HG03175 (cell line): ENCODE data around the gene GRIN2A.

Source experiments
- ATAC-seq: cut with Tn5 transposase; IDR thresholded peaks from one replicate; pipeline ENCODE4 v1.9.1; 2021; ENCODE audit warnings: mild to moderate bottlenecking, moderate library complexity; ENCODE audit not compliant: unreplicated experiment

Gene GRIN2A

DNA sequence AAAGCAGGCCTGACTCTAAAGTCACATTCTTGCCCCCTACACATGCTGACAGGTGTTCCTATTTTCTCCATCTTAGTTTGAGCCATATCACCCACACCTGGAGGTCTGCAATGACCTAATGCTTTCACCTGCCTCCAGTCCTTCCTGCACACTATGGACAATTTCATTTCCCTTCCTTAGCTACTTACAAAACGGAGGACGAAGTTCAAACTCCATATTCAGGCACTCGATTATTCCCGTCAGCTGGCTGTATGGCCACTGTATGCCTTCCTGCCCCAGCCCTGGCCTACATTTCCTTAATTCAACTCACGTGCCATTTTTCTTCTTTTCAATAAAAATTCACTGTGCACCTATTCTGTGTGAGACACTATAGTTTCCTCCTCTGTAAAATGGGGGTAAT is 44.9 kb downstream of the GRIN2A start:
- no peak for ATAC-seq

DNA sequence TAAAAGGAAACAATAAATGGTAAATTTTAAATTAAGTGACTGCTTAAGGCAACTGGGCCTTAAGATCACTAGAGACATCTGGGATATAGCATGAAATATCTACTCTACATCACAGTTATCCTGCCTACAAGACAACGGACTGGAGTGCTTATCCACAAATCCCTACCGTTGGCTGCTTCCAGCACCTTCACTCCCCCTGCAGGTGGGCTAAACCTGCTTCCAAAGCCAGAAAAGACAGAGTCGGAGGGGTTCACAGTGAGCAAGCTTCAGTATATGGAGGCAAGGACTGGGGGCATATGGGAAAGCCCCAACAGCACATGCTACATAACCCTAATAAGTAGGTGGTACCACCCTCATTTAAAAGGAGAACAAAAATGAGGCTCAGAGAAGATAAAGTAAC is 45.3 kb downstream of the GRIN2A start:
- no peak for ATAC-seq

DNA sequence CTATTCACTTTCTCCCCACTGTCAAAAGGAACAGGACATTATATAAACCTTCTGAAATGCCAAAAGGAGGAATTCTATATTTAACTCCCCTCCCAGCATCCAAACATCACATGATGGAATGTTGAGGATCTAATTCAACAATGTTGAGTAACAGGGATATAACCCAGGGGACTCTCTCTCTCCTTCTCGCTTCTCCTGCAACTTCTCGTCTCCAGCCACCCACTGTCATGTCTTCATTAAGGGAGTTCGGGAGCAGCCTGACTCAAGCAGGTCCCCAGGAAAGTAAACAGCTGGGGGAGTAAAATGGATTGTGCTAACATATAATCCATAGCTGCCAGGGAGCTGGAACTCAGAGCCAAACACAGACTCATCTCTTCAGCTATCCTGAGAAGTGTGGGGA is 51.7 kb downstream of the GRIN2A start:
- ATAC-seq, result no peak

DNA sequence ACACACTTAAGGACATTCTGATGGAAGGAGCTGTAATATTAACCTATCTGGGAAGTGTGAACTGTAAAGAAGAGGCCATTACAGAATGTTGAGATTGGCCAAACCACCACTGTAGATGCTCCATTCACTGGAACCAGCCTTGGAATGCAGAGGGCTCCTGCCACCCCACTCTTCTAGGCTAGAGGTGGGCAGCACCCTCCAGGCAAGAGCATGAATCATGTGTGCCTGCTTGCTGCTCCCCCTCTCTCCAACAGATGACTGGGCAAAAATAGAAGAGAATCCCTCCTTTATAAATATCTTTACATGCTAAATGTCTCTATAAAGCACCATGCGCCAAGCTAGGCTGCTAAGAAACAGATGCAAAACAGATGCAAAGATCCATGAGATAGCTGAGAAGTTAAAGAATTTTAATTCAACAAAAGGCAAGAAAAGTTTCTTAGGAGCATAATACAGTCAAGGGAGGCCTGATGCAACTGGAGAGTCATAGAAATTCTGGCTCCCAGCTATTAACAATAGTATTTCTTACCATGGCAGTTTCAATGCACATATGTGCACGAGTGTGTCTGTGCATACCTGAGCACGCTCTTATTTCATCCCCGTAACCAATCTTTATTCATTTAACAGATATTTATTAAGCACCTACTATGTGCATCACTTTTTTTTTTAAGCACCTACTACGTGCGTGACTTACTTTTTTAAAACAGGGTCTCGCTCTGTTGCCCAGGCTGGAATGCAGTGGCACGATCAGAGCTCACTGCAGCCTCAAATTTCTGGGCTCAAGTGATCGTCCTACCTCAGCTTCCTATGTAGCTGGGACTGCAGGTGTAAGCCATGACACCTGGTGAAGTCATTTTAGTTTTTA is 53.6 kb downstream of the GRIN2A start:
- no peak for ATAC-seq

DNA sequence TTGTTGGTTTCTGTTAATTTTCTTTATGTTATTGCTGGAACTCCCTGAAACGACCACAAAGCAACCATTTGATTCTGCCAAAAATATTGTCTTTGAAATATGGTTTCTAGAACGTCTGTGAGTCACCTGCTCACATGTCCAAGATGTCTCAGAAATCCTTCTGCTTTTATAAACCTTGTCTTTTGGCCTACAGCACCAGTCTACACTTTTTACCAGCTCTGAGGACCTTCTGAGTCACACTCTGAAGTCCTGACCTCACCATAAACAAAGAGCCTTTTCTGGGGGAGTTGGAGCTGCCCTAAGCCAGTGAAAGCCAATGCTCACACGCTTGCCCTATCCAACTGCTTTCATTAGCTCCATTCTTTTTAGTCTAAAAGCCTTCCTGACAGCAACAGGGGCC is 55.5 kb downstream of the GRIN2A start:
- ATAC-seq, result no peak

DNA sequence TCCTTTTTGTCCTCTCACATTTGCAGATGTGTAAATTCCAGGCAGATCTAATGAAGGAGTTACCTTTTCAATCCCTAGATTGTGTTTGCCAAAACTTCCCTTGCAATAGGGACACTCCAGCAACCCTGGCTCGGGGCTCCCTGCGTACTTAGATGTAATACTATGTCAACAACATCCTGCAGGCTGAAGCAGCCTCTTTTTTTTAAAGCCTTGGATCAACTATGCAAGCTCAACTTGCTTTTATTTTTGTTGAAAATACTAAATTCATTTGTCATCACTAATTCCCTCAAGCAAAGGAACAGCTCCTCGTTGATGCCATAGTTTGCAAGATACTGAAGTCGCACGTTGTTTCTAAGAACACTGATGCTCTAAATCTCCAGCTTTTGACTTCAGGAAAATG is 59.1 kb downstream of the GRIN2A start:
- no peak for ATAC-seq

DNA sequence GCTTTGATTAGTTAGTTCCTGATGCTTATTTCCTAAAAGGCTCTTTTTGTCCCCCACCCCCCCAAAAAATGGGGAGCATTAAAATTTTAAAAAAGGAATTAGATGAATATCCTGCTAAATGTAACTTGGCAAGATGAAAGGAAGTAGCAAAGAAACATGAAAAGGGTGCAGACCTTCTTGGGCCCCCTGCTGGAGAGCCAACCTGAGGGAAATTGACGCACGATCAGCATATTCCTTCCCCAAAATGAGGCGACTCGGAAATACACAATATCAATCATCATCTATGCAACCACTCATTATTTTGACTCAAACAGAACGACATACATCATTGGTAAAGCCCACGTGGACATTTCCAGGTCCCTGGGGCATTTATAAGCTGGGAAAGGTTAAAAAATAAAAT is 59.7 kb downstream of the GRIN2A start:
- no peak for ATAC-seq

DNA sequence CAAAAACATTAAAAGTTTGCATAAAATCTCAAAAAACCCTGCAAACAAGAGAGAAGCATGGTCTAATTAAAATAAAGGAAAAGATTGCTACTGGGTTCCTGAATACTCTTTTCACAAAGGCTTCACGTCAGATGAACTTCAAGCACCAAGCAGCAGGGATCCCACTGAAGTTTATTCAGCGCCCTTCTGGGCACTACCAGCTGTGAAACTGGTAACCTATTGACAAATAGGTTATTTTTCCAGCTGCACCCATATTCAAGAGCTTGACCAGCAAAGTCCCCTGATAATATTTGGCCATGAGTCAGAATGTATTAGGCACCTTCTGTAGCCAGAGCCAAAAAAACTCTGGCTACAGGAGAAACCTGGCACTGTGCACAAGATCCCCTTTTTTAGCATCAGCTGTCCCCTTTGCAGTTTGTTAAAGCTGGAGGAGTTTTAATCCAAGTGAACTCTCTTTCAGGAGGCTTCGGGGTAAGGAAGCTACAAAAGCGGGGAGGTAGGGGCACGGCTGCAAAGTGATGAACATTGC is 60.3 kb downstream of the GRIN2A start:
- no peak for ATAC-seq

DNA sequence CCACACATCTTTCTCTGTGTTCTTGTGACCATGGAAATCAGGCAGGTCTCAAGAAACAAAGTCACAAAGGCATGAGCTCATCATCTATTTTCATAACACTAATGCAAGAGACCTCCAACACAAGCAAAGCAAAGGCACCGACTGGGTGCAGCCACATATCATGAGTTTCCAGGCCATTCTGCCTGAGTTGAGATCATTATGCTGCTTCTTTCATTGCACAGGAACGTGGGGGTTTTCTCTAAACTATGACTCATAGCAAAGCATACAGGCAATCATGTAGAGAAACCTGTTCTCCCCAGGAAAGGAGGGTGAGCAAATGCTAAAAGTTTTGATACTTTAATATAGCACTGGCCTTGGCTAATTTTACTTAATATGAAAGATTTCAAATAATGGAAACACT is 60.7 kb downstream of the GRIN2A start:
- ATAC-seq, result no peak

DNA sequence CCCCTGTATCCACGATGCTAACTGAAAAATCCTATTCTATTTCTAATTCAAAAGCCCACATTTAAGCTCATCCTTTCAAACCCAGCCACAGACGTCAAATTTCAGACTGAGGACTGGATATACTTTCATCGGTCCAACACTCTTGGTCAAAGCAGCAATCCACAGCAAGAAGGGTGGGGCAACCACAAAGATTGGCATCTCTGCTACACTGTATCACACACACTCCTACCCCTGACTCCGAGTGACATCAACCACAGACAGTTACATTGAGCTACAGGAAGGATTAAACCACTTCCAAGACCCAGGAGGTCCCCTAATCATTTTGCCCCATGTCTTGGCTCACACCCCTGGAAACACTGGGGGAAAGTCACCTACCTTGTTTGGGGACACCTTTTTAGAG is 61.3 kb downstream of the GRIN2A start:
- ATAC-seq, result no peak

DNA sequence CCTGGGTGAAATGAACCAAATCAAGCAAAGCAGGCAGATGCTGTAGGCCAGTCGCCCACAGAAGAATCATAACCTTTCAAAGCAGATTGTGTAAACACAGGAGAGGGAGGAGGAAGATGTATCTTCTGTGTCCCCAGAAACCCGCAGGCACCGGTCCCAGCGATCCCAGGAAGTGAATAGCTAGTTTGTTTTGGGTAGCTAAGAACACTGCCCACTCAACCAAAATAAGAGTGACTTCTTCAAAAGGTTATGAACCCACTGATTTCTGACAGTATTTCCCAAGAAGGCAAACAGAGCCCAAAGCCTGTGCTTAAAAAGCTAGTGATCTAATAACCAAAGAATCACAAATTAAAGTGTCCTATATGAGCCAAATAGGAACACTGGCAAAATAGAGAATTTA is 67.8 kb downstream of the GRIN2A start:
- ATAC-seq, result no peak

DNA sequence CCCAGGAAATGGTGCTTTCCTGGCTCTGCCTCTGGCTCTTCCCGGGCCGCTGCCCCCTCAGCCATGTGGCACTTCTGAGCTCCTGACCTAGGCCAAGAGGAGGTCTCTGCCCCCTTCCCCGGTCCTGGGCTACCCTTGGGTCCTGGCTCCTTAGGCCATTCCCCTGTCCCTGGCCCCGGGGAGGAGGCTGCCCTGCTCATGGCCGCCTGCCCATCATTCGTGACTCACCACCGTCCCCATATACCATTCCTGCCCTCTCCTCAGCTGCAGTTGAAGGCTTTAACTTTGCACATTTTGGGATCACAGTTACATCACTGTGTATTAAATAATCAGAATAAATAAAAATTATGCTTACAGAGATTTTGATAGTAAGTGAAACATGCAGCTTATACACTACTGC is 69.0 kb downstream of the GRIN2A start:
- ATAC-seq, result no peak

DNA sequence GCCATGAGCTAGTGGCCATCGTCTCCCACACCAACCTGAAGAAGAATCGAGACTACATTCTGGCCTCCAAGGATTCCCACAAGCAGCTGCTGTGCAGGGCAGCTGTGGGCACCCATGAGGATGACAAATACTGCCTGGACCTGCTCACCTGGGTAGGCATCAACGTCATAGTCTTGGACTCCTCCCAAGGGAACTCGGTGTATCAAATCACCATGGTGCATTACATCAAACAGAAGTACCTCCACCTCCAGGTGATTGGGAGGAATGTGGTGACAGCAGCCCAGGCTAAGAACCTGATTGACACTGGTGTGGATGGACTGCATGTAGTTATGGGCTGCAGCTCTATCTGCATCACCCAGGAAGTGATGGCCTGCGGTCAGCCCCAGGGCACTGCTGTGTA is 70.2 kb downstream of the GRIN2A start:
- no peak for ATAC-seq

DNA sequence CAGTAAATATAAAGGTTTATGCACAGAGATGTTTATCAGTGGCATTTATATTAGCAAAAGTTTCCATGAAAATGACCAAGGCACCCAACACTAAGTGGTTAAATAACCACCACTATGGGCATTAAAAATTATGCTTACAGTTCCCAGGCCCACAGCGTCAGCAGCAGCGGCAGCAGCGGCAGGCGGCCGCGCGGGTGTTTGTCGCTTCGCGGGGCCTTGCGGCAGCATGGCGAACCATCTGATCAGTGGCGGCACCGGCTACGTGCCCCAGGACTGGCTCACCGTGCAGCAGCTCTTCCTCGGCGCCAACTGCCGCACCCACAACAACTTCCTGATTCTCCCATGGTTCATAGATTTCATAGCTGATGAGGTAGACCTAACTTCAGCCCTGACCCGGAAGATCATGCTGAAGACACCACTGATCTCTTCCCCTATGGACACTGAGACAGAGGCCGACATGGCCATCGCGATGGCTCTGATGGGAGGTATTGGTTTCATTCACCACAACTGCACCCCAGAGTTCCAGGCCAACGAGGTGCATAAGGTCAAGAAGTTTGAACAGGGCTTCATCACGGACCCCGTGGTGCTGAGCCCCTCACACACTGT is 71.0 kb downstream of the GRIN2A start:
- no peak for ATAC-seq

DNA sequence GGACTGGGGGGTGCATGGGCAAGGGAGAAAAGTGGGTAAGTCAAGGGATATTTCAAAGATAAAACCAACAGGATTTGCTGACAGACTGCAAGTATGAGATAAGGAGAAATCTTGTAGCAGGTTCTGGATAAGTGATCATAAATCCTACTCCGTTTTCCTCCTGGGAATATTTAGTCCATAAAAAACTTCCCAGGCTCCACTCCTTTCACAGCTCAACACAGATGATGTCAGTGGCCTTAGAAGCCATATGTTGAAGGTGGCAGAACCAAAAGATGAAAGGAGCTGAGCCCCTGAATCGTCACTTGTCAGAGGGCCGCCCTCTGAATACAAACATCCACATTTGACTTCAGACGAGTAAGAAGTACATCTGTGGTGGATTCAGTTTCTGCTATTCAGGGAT is 71.7 kb downstream of the GRIN2A start:
- no peak for ATAC-seq

DNA sequence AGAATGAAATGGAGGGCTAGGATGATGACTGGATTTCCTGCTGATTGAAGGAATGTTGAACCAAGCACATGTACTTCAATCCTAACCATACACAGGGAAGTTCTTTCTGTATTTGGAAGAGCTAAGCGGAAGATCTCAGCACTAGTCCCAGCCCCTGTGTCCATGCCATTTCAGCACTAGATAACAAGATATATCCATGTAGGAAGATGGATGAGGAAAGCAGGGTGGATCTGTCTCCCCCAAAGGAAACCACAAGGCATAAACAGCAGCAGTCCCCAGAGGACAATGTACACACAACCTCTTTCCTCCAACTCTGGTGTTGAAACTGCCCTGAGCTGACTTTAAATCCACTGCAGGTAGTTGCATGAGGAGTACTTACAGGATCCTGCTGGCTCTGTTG is 75.1 kb downstream of the GRIN2A start:
- no peak for ATAC-seq

DNA sequence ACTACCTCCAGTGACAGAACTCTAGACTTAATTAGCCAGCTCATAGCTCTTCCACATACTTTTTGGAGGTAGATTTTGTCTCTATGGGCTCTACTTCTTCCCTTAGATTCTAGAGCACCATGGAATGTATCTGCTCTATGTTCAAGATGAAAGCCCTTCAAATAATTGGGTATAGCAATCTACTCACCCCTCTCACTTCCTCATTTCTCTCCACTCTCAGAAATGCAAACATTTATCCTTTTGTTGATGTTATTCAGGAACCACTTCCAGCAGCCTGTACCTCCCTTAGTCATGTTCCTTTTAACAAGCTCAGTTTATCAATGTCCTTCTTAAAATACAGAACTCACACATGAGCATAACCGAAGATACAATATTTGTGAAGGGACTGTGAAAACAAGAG is 78.5 kb downstream of the GRIN2A start:
- ATAC-seq, result no peak

DNA sequence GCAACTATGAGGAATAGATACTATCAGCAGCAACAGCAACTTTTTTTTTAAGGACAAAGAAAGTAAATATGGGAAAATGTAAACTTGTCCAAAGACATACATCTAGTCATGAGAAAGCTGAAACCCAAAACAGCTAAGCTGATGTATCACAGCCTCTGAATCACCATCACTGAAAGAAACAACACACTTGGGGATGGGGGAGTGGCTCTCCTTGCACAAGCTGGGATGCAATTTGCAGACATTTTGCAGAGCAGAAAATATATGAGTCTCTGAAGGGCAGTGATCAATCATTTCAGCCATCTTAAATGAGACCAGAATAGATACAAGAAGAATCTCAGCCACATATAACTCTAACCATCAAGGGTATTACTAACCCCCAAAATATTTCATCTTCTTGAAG is 79.1 kb downstream of the GRIN2A start:
- ATAC-seq, result no peak

DNA sequence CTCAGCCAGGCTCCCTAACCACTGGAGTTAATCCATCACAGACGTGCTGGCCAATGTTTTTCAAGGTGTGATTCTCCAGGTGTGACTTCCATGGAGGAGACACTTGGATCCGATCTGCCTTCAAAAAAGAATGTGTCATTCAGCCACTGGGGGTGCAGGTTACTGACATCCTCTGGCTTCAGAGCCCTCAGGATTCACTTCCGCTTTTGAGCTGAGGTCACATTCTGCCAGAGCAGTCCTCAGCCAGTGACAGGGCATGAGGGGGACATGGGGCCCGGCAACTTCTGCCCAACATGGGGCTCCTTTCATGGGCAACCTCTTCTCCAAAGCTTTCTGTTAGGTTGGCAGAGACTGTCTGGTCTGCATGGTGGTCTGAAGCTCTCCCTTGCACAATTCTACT is 81.4 kb downstream of the GRIN2A start:
- no peak for ATAC-seq

DNA sequence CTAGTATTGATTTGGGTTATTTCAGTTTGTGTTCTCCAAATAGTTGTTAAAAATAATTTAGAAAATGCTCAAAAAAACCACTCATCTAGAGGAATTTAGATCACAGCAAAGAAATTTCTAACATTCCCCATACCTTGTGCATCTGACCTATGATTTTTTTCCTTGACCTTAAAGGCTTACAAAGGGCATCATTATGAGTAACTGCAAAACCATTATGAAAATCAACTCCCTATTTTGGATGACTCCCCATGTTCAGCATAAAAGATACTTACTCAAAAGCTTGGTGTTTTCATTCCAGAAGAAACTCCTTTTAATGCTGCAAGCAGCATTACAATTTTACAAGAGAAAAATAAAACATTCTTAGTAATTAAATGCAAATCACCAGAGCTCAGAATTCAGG is 83.2 kb downstream of the GRIN2A start:
- no peak for ATAC-seq

DNA sequence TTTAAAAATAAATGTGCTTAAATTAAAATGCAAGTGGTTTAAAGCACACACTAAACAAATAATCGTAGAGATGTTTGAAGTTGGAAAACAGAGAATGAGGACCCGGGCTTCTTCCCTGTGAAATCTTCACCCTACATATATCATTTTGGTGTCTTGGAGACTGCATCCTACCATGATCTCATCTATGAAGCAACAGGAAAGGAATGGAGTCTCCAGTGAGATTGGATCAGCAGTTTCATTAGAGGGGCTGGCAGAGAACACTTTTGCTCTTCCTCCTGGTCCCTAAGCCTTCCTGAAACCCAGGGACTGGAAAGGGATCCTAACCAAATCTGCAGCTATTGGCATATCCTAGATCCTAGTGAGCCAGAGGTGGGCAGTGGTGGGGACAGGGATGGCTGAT is 85.0 kb downstream of the GRIN2A start:
- ATAC-seq, result no peak

DNA sequence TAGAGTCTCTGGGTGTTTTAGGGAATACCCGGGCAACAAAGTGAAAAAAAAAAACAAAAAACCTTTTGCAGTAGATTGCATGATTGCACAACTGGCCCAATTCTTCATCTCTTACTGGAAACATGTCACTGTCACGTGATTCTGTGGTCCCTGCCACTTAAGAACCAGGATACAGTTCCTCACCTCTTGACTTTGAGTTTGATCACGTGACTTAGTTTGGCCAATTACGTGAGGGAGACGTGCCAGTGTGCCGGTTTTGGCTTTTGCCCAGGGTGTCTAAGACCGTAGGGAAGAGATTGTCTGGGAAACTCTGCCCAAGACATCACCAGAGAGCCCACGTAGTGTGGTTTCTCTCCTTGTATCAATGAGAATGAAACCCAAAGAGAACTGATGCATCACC is 88.7 kb downstream of the GRIN2A start:
- ATAC-seq, result no peak

DNA sequence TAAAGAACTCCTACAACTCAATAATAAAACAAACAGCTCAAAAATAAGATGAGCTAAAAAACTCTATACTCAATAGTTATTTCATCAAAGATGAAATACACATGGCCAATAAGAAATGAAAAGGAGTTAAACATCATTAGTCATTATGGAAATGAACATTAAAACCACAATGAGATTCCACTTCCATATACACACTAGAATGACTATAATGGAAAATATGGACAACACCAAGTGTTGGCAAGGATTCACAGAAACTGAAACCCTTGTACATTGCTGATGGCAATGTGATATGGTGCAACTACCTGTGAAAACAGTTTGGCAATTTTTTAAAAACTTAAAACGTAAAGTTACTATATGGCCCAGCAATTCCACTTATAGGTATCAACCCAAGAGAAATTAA is 91.4 kb downstream of the GRIN2A start:
- no peak for ATAC-seq
